SHP77 (cell line): ENCODE measurements around the gene RMI2.

Experiments
- DNase-seq, 2 experiments: peaks; one replicate each; lab custom pipeline; 2025; lab: John Stamatoyannopoulos, UW

RMI2 gene

DNA sequence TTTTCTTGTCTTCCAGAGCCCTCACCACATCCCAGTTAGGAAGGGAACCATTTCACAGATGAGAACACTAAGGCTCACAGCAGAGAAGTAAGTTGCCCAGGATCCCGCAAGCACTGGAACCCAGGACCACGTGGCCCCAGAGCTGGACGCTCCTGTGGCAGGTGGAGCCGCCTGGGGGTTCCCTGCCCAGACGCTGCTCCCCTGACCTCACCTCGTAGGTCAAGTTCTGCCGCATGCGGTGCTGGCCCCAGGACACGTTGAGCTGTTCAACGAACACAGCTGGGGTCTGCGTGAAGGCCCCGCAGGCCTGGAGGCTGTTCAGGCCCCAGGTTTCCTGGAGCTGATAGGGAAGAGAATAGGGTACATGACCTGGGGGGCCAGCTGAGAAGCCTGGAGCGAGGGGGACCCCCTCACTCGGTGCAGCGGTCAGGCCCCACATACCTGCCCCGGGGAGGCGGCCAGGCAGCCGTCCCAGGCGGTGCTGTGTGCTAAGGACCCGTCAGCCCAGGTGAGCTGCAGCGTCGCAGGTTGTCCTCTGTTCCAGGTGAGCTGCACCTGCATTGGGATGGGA is 54.1 kb downstream of the RMI2 start:
- DNase-seq: no peak

- DNase-seq: no peak
Measured at GRCh38 chr16:11400076-11400475, 54.8 kb downstream of the RMI2 start.
